H9 (cell line): Measurements from ENCODE around the gene AGAP3. TPM values are rescaled to one million over a fixed set of nuclear protein-coding genes. Genes with fewer than 3 reads are reported as not detected.

ENCODE experiments used
- DNase-seq: peaks from one replicate; pipeline ENCODE4 v3.0.0-alpha.2; 2017
- H2AFZ ChIP-seq: one replicate; pipeline ENCODE4 v1.6.1; 2013; ENCODE audit warnings: mild to moderate bottlenecking, low read length, control low read depth, moderate library complexity
- H2AK5ac ChIP-seq: 2 replicates; pipeline ENCODE4 v1.6.1; 2013; ENCODE audit warnings: low read length, control low read depth, mixed read lengths; ENCODE audit not compliant: insufficient read length
- H2BK120ac ChIP-seq: one replicate; pipeline ENCODE4 v1.6.1; 2013; ENCODE audit warnings: low read depth, mild to moderate bottlenecking, low read length, control low read depth, inconsistent platforms; ENCODE audit not compliant: poor library complexity, severe bottlenecking
- H2BK12ac ChIP-seq: 2 replicates; pipeline ENCODE4 v1.6.1; 2013; ENCODE audit warnings: low read length, control low read depth, mixed read lengths, low read depth; ENCODE audit not compliant: insufficient read length
- H2BK15ac ChIP-seq: 2 replicates; pipeline ENCODE4 v1.6.1; 2013; ENCODE audit warnings: low read depth, low read length, control low read depth
- H2BK20ac ChIP-seq: one replicate; pipeline ENCODE4 v1.6.1; 2013; ENCODE audit warnings: low read depth, mild to moderate bottlenecking, low read length, control low read depth, inconsistent platforms; ENCODE audit not compliant: poor library complexity, severe bottlenecking
- H2BK5ac ChIP-seq: 2 replicates; pipeline ENCODE4 v1.6.1; 2013; ENCODE audit warnings: low read length, control low read depth, mixed read lengths; ENCODE audit not compliant: insufficient read length
- H3K14ac ChIP-seq: 2 replicates; pipeline ENCODE4 v1.6.1; 2013; ENCODE audit warnings: low read length, control low read depth; ENCODE audit not compliant: insufficient read depth
- H3K18ac ChIP-seq: 2 replicates; pipeline ENCODE4 v1.6.1; 2013; ENCODE audit warnings: low read depth, mild to moderate bottlenecking, mixed read lengths, low read length, control low read depth; ENCODE audit not compliant: insufficient read length
- H3K23ac ChIP-seq: 2 replicates; pipeline ENCODE4 v1.6.1; 2013; ENCODE audit warnings: low read length, control low read depth, mixed read lengths, low read depth; ENCODE audit not compliant: insufficient read length
- H3K23me2 ChIP-seq: 2 replicates; pipeline ENCODE4 v1.6.1; 2013; ENCODE audit warnings: low read depth, mild to moderate bottlenecking, mixed read lengths, low read length, control low read depth; ENCODE audit not compliant: insufficient read length, poor library complexity, severe bottlenecking
- H3K27ac ChIP-seq: 2 replicates; pipeline ENCODE4 v1.5.1; 2013; ENCODE audit warnings: low read length, control low read depth, mixed read lengths, low read depth; ENCODE audit not compliant: insufficient read length
- H3K27me3 ChIP-seq: 2 replicates; pipeline ENCODE4 v1.6.1; 2013; ENCODE audit warnings: low read length, control low read depth, inconsistent platforms; ENCODE audit not compliant: insufficient read depth
- H3K4ac ChIP-seq: 2 replicates; pipeline ENCODE4 v1.6.1; 2013; ENCODE audit warnings: low read depth, mild to moderate bottlenecking, control low read depth, inconsistent platforms, low read length, moderate library complexity
- H3K4me1 ChIP-seq: 2 replicates; pipeline ENCODE4 v1.6.1; 2013; ENCODE audit warnings: low read length, control low read depth, inconsistent platforms; ENCODE audit not compliant: insufficient read depth
- H3K4me2 ChIP-seq: 2 replicates; pipeline ENCODE4 v1.6.1; 2013; ENCODE audit warnings: low read length, control low read depth, mixed read lengths; ENCODE audit not compliant: insufficient read length, insufficient read depth
- H3K56ac ChIP-seq: 2 replicates; pipeline ENCODE4 v1.6.1; 2013; ENCODE audit warnings: low read depth, mild to moderate bottlenecking, mixed read lengths, low read length, control low read depth; ENCODE audit not compliant: insufficient read length
- H3K79me1 ChIP-seq: 2 replicates; pipeline ENCODE4 v1.6.1; 2013; ENCODE audit warnings: low read depth, mild to moderate bottlenecking, moderate library complexity, low read length, control low read depth, inconsistent platforms; ENCODE audit not compliant: insufficient read depth, poor library complexity, severe bottlenecking
- H3K79me2 ChIP-seq: 2 replicates; pipeline ENCODE4 v1.6.1; 2013; ENCODE audit warnings: low read length, control low read depth, inconsistent platforms; ENCODE audit not compliant: insufficient read depth
- H3K9ac ChIP-seq: 2 replicates; pipeline ENCODE4 v1.6.1; 2013; ENCODE audit warnings: low read length, control low read depth, mixed read lengths; ENCODE audit not compliant: insufficient read length; ENCODE audit errors: extremely low read depth
- H3K9me3 ChIP-seq: one replicate; pipeline ENCODE4 v1.6.1; 2013; ENCODE audit warnings: low read depth, low read length, inconsistent platforms; ENCODE audit not compliant: control insufficient read depth
- H3T11ph ChIP-seq: one replicate; pipeline ENCODE4 v1.6.1; 2013; ENCODE audit warnings: mild to moderate bottlenecking, low read length, control low read depth, inconsistent platforms
- H4K20me1 ChIP-seq: one replicate; pipeline ENCODE4 v1.6.1; 2013; ENCODE audit not compliant: control insufficient read depth, insufficient read length, insufficient read depth
- H4K5ac ChIP-seq: 2 replicates; pipeline ENCODE4 v1.6.1; 2013; ENCODE audit warnings: low read depth, mild to moderate bottlenecking, mixed read lengths, low read length, control low read depth; ENCODE audit not compliant: insufficient read length
- H4K8ac ChIP-seq: replicated peaks from 2 replicates; pipeline ENCODE4 v1.6.1; 2013; ENCODE audit warnings: low read length, control low read depth, mixed read lengths, low read depth; ENCODE audit not compliant: insufficient read length
- H4K91ac ChIP-seq: 2 replicates; pipeline ENCODE4 v1.6.1; 2013; ENCODE audit warnings: low read depth, mild to moderate bottlenecking, moderate library complexity, mixed read lengths, low read length, control low read depth; ENCODE audit not compliant: insufficient read length
- H3K27ac Mint-ChIP-seq, 3 experiments: 2 replicates in 2 of 3; 3 replicates in 1 of 3; pipeline ENCODE4 v1.8.0; 2020 to 2021; ENCODE audit warnings: mixed read lengths in 3 of 3, mild to moderate bottlenecking in 1 of 3, moderate library complexity in 1 of 3
- H3K27me3 Mint-ChIP-seq: 2 replicates; pipeline ENCODE4 v1.8.0; 2021; ENCODE audit warnings: low read depth, mild to moderate bottlenecking, moderate library complexity, mixed read lengths
- H3K36me3 Mint-ChIP-seq, 3 experiments: 2 replicates in 2 of 3; 3 replicates in 1 of 3; pipeline ENCODE4 v1.8.0; 2020 to 2021; ENCODE audit warnings: low read depth in 3 of 3, mixed read lengths in 3 of 3; ENCODE audit not compliant: insufficient read depth in 1 of 3
- H3K4me1 Mint-ChIP-seq, 2 experiments: 2 replicates each; pipeline ENCODE4 v1.8.0; 2020; ENCODE audit warnings: mixed read lengths in 2 of 2
- H3K4me3 Mint-ChIP-seq, 2 experiments: 2 replicates in 1 of 2; 3 replicates in 1 of 2; pipeline ENCODE4 v1.8.0; 2020 to 2021; ENCODE audit warnings: mild to moderate bottlenecking in 2 of 2, mixed read lengths in 2 of 2, moderate library complexity in 1 of 2
- H3K9me3 Mint-ChIP-seq, 2 experiments: 2 replicates in 1 of 2; 3 replicates in 1 of 2; pipeline ENCODE4 v1.8.0; 2020; ENCODE audit warnings: mild to moderate bottlenecking in 2 of 2, mixed read lengths in 2 of 2, moderate library complexity in 1 of 2
- CTCF ChIP-seq: fragments of 200-600 bp; sonication (generic); conservative IDR thresholded peaks from 3 replicates; pipeline ENCODE4 v1.8.0; 2021; ENCODE audit warnings: antibody characterized with exemption, mild to moderate bottlenecking
- WGBS: extraction: QIAGEN DNeasy Blood & Tissue Kit; methylation state at CpG from one replicate; pipeline ENCODE4 v1.1.7; 2013; ENCODE audit warnings: missing lambda C conversion rate, low lambda C conversion rate, mixed read lengths; ENCODE audit not compliant: insufficient read length; ENCODE audit errors: extremely low coverage; 5-methylcytosine and 5-hydroxymethylcytosine counted together
- total RNA-seq: library from RNA; stranded (reverse); gene quantifications from 2 replicates; pipeline ENCODE4 v1.2.1, GENCODE V29; 2021

Gene AGAP3
- total RNA-seq, 1 experiment from 2014 or later: 97.7 TPM

GRCh38 chr7:151073990-151074389, 12.3 kb upstream of the AGAP3 start:
- Histone ChIP-seq H3K23ac (no peak overlapping the region), H2BK5ac (no peak overlapping the region), H4K91ac (no peak overlapping the region), H3K27me3 (no peaks in the 10 kb centered on the region), H3K79me1 (no peaks in the 10 kb centered on the region), H3K79me2 (no peaks in the 10 kb centered on the region), H3K9me3 (no peaks in the 10 kb centered on the region), H2BK120ac (no peak overlapping the region), H3K27ac (no peak overlapping the region), H3K9ac (no peak overlapping the region), H4K5ac (no peak overlapping the region), H2BK20ac (no peak overlapping the region), H3K14ac (no peak overlapping the region), H4K20me1 (no peaks in the 10 kb centered on the region), H3K56ac (no peak overlapping the region), H3K4me1 (no peaks in the 10 kb centered on the region), H2BK12ac (no peak overlapping the region), H2AK5ac (no peak overlapping the region), H3K18ac (no peak overlapping the region), H3K4me2 (no peak overlapping the region), H2AFZ (no peak overlapping the region), H3K23me2 (no peaks in the 10 kb centered on the region), H2BK15ac (no peak overlapping the region), H3K4ac (no peak overlapping the region), H3T11ph (no peak overlapping the region), H4K8ac (no peak overlapping the region)
- peaks cover 18 to 20% of the 10 kb centered on the region in 2 experiments for H3K4me1 Mint-ChIP-seq
- no peak for TF ChIP-seq CTCF
- H3K27ac Mint-ChIP-seq: no peak overlapping the region
- no peak for DNase-seq
- WGBS: no CpG with 5 or more reads among the region's 17 CpGs
- H3K4me3 Mint-ChIP-seq: no peak overlapping the region
- H3K36me3 Mint-ChIP-seq: peaks cover 31 to 58% (median 57%) of the 10 kb centered on the region in 3 experiments
- peaks cover 1% of the 10 kb centered on the region; the same call in 1 of the 2 replicates for H3K27me3 Mint-ChIP-seq
- no peaks in the 10 kb centered on the region; a peak in 1 of 5 replicates for H3K9me3 Mint-ChIP-seq
